DND-41 (cell line): ENCODE measurements around the gene NUDT4B.
"Not testable (repeated sequence)": the region's sequence is repeated elsewhere in the genome, so short reads cannot be mapped to it uniquely, and the experiment has no call there.

Experiments used
- ATAC-seq: fragments of 200-7000 bp; cut with Tn5 transposase; 3 replicates; pipeline ENCODE4 v1.9.1; 2021; ENCODE audit warnings: low read depth; ENCODE audit not compliant: insufficient read depth
- DNase-seq: peaks from one replicate; pipeline ENCODE4 v3.0.0-alpha.2; 2020
- H2AFZ ChIP-seq: 2 replicates; pipeline ENCODE4 v1.6.0; 2012; ENCODE audit warnings: low read depth, low read length
- H3K27ac ChIP-seq: 2 replicates; pipeline ENCODE4 v1.5.1; 2012; ENCODE audit warnings: low read length, inconsistent platforms
- H3K27me3 ChIP-seq: fragments of 200-600 bp; sonication (generic); 2 replicates; pipeline ENCODE4 v1.6.0; 2012; ENCODE audit warnings: low read length, mild to moderate bottlenecking, inconsistent platforms; ENCODE audit not compliant: insufficient read depth, poor library complexity
- H3K36me3 ChIP-seq: 2 replicates; pipeline ENCODE4 v1.5.1; 2012; ENCODE audit warnings: low read length, inconsistent platforms; ENCODE audit not compliant: insufficient read depth
- H3K4me1 ChIP-seq: 2 replicates; pipeline ENCODE4 v1.5.1; 2012; ENCODE audit warnings: mild to moderate bottlenecking, low read length; ENCODE audit not compliant: insufficient read depth
- H3K4me2 ChIP-seq: 2 replicates; pipeline ENCODE4 v1.6.0; 2012; ENCODE audit warnings: mild to moderate bottlenecking, moderate library complexity, low read length, inconsistent platforms; ENCODE audit not compliant: insufficient read depth
- H3K4me3 ChIP-seq, 2 experiments: fragments of 200-600 bp in 1 of 2; shearing (Covaris generic) in 1 of 2; 2 replicates each; pipeline ENCODE4 v1.5.1; 2012 to 2016; ENCODE audit warnings: inconsistent platforms in 2 of 2, low read length in 2 of 2, mild to moderate bottlenecking in 2 of 2, low read depth in 1 of 2, moderate library complexity in 1 of 2
- H3K79me2 ChIP-seq: 2 replicates; pipeline ENCODE4 v1.6.0; 2012; ENCODE audit warnings: low read length, inconsistent platforms; ENCODE audit not compliant: insufficient read depth
- H3K9ac ChIP-seq: 2 replicates; pipeline ENCODE4 v1.6.0; 2012; ENCODE audit warnings: low read depth, mild to moderate bottlenecking, inconsistent platforms, low read length, moderate library complexity
- H3K9me3 ChIP-seq: 2 replicates; pipeline ENCODE4 v1.5.1; 2012; ENCODE audit warnings: low read length, moderate library complexity, mild to moderate bottlenecking, inconsistent platforms; ENCODE audit not compliant: insufficient read depth, severe bottlenecking
- H4K20me1 ChIP-seq: 2 replicates; pipeline ENCODE4 v1.6.0; 2012; ENCODE audit warnings: low read length; ENCODE audit not compliant: insufficient read depth

Gene NUDT4B

GRCh38 chr1:148780404-148780803 lies 31.8 kb downstream of the NUDT4B start:
- H4K20me1 ChIP-seq, H3K27me3 ChIP-seq, H3K9ac ChIP-seq, H3K27ac ChIP-seq, H3K79me2 ChIP-seq, H3K36me3 ChIP-seq, H3K4me2 ChIP-seq, H2AFZ ChIP-seq, H3K9me3 ChIP-seq, DNase-seq, H3K4me1 ChIP-seq, ATAC-seq, H3K4me3 ChIP-seq: not testable (repeated sequence)

- H3K79me2 ChIP-seq, H3K36me3 ChIP-seq, H3K27ac ChIP-seq, H3K9ac ChIP-seq, DNase-seq, H3K27me3 ChIP-seq, H2AFZ ChIP-seq, ATAC-seq, H3K4me3 ChIP-seq, H3K4me1 ChIP-seq, H3K9me3 ChIP-seq, H3K4me2 ChIP-seq, H4K20me1 ChIP-seq: not testable (repeated sequence)
These were observed 43.0 kb downstream of the NUDT4B start for GRCh38 chr1:148791543-148792099.

GRCh38 chr1:148793762-148794332 lies 45.3 kb downstream of the NUDT4B start:
- H3K79me2 ChIP-seq, H2AFZ ChIP-seq, DNase-seq, H3K4me1 ChIP-seq, H3K36me3 ChIP-seq, H3K9ac ChIP-seq, H3K4me2 ChIP-seq, H3K9me3 ChIP-seq, ATAC-seq, H3K27ac ChIP-seq, H3K27me3 ChIP-seq, H3K4me3 ChIP-seq, H4K20me1 ChIP-seq: not testable (repeated sequence)
